GM12891 (cell line): ENCODE results near the gene CCL23.

ENCODE experiments used
- POLR2A ChIP-seq: IDR thresholded peaks from 2 replicates; pipeline ENCODE4 v1.6.1; 2011; ENCODE audit warnings: low read depth, low read length, control low read depth
- POLR2AphosphoS5 ChIP-seq: IDR thresholded peaks from 2 replicates; pipeline ENCODE4 v1.6.1; 2011; ENCODE audit warnings: low read depth, low read length, control low read depth
- SPI1 ChIP-seq: IDR thresholded peaks from 2 replicates; pipeline ENCODE4 v1.6.1; 2011; ENCODE audit warnings: low read depth, low read length, control low read depth
- TAF1 ChIP-seq: IDR thresholded peaks from 2 replicates; pipeline ENCODE4 v1.6.1; 2011; ENCODE audit warnings: low read depth, low read length, control low read depth

GRCh38 chr17:35998018-35998545 is 19.7 kb downstream of the CCL23 start:
- TF ChIP-seq TAF1 (no peak), POLR2A (no peak), POLR2AphosphoS5 (no peak), SPI1 (no peak)
